A673 (cell line): ENCODE measurements around the gene WDFY3. TPM values are rescaled to one million over a fixed set of nuclear protein-coding genes. Genes with fewer than 3 reads are reported as not detected.

Source experiments
- BruUV-seq: library from RNA; stranded (reverse); fragments of 400-500 nt; replicated peaks from 2 replicates; lab custom pipeline; 2021; lab: Mats Ljungman, UMichigan
- CTCF ChIA-PET: fragments of 300-600 bp; sonication (Branson Sonifier 250); formaldehyde crosslinking; loops from one replicate; lab custom pipeline; 2022; ENCODE audit warnings: antibody characterized with exemption; lab: Charles Lee
- POLR2A ChIA-PET: fragments of 300-600 bp; sonication (Branson Sonifier 250); formaldehyde crosslinking; loops from one replicate; lab custom pipeline; 2022; ENCODE audit warnings: antibody characterized with exemption; ENCODE audit not compliant: low non-redundant PET; lab: Charles Lee
- DNase-seq: peaks from one replicate; pipeline ENCODE4 v3.0.0-alpha.2; 2015; ENCODE audit warnings: low spot score
- H3K27ac ChIP-seq: fragments of 200-600 bp; sonication (generic); 2 replicates; pipeline ENCODE4 v1.5.1; 2016; ENCODE audit warnings: mixed run types, low read depth, mild to moderate bottlenecking, mixed read lengths, antibody characterized with exemption, low read length; ENCODE audit not compliant: poor library complexity, severe bottlenecking
- H3K27me3 ChIP-seq: fragments of 200-600 bp; sonication (generic); replicated peaks from 2 replicates; pipeline ENCODE4 v1.6.1; 2017; ENCODE audit warnings: mixed run types, low read depth, mild to moderate bottlenecking, mixed read lengths, antibody characterized with exemption, low read length; ENCODE audit not compliant: insufficient read depth, poor library complexity
- H3K36me3 ChIP-seq: fragments of 200-600 bp; sonication (generic); 2 replicates; pipeline ENCODE4 v1.6.1; 2016; ENCODE audit warnings: mixed run types, mild to moderate bottlenecking, mixed read lengths, antibody characterized with exemption, low read length; ENCODE audit not compliant: insufficient read depth, poor library complexity, severe bottlenecking
- H3K4me1 ChIP-seq: fragments of 200-600 bp; sonication (generic); 2 replicates; pipeline ENCODE4 v1.6.1; 2017; ENCODE audit warnings: mixed run types, mild to moderate bottlenecking, mixed read lengths, antibody characterized with exemption, low read length; ENCODE audit not compliant: insufficient read depth, poor library complexity, severe bottlenecking
- H3K4me3 ChIP-seq: fragments of 200-600 bp; sonication (generic); 2 replicates; pipeline ENCODE4 v1.5.1; 2016; ENCODE audit warnings: low read depth, mixed run types, mild to moderate bottlenecking, mixed read lengths, low read length; ENCODE audit not compliant: poor library complexity, severe bottlenecking
- H3K9me3 ChIP-seq: fragments of 200-600 bp; sonication (generic); 2 replicates; pipeline ENCODE4 v1.6.1; 2016; ENCODE audit warnings: mixed run types, low read depth, mild to moderate bottlenecking, mixed read lengths, antibody characterized with exemption, low read length; ENCODE audit not compliant: poor library complexity, severe bottlenecking
- CTCF ChIP-seq: fragments of 300-800, 200-600 bp; sonication (generic); conservative IDR thresholded peaks from 2 replicates; pipeline ENCODE4 v1.5.1; 2017; ENCODE audit warnings: low read depth, mild to moderate bottlenecking, antibody characterized with exemption, low read length, moderate library complexity, mixed read lengths
- EZH2 ChIP-seq: fragments of 200-600 bp; sonication (generic); IDR thresholded peaks from 2 replicates; pipeline ENCODE4 v1.6.1; 2017; ENCODE audit warnings: borderline replicate concordance, low read depth, mild to moderate bottlenecking, mixed read lengths, antibody characterized with exemption, low read length; ENCODE audit not compliant: poor library complexity, severe bottlenecking
- intact Hi-C: fragments of 100-400 bp; cut with micrococcal nuclease; formaldehyde crosslinking; loops from one replicate; pipeline ENCODE4 v1.10.0; 2022; ENCODE audit not compliant: unreplicated experiment
- total RNA-seq: library from RNA; stranded (reverse); gene quantifications from 2 replicates; pipeline ENCODE4 v1.2.3, GENCODE V29; 2021

WDFY3 gene
- total RNA-seq, 1 experiment from 2014 or later: 43.4 TPM

DNA sequence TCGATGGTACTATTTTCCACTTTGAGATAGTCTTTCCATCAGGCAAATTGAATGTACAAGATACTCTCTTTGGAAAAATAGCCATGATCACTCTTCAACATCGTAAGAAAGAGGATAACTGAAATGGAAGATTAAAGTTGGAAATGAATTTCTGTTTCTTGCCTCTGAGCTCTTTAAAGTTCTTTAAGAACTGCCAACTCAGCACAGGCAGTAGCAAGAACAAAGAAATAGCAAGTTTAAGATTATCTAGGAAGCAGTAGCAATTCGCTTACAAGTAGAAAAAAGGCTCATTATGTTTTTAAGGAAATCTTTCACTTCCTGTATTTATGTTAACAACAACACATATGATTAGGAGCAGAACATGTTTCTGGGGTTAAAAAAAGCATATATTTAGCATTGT lies 255.9 kb downstream of the WDFY3 start:
- TF ChIP-seq CTCF (no peak), EZH2 (no peak)
- Histone ChIP-seq H3K4me3 (no peak overlapping the region), H3K27ac (no peak overlapping the region), H3K9me3 (no peaks in the 10 kb centered on the region), H3K4me1 (no peaks in the 10 kb centered on the region), H3K36me3 (peaks cover 20% of the 10 kb centered on the region), H3K27me3 (no peaks in the 10 kb centered on the region)
- CTCF ChIA-PET: no interaction called here
- peak; percentile 4 for DNase-seq
- intact Hi-C loops: no loop called here
- POLR2A ChIA-PET: no interaction called here
- no TSS peak for BruUV-seq

- CTCF ChIA-PET: no interaction called here
- Histone ChIP-seq H3K27ac (no peak overlapping the region), H3K4me3 (no peak overlapping the region), H3K36me3 (peaks cover 16% of the 10 kb centered on the region), H3K4me1 (no peaks in the 10 kb centered on the region), H3K27me3 (no peaks in the 10 kb centered on the region), H3K9me3 (no peaks in the 10 kb centered on the region)
- TF ChIP-seq CTCF: no peak
- no peak for TF ChIP-seq EZH2
- DNase-seq: no peak
- POLR2A ChIA-PET: no interaction called here
- intact Hi-C loops: no loop called here
- BruUV-seq: no TSS peak
Measured at GRCh38 chr4:84708406-84709135, 257.9 kb downstream of the WDFY3 start.

DNA sequence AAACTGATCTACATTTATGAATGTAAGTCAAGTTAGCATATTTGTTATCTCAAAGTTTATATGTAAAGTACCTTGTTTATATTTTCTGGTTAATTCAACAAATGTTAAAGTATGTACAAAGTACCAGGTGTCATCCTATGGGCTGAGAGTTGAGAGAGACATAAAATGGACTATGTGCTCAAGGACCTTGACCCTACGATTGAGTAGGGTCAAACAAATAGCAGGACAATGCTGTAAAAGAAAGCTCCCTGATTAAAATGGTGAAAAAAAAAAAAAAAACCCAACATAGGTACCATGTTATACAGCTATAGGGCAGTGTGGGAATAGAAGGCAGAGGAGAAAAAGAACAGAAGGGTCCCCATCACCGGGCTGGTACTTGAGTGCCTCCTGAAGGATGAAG lies 260.2 kb downstream of the WDFY3 start:
- Histone ChIP-seq H3K4me3 (no peak overlapping the region), H3K27me3 (no peaks in the 10 kb centered on the region), H3K9me3 (no peaks in the 10 kb centered on the region), H3K36me3 (peaks cover 18% of the 10 kb centered on the region), H3K27ac (no peak overlapping the region), H3K4me1 (no peaks in the 10 kb centered on the region)
- no peak for DNase-seq
- intact Hi-C loops: no loop called here
- ChIA-PET POLR2A (no interaction called here), CTCF (no interaction called here)
- BruUV-seq: no TSS peak
- no peak for TF ChIP-seq CTCF
- no peak for TF ChIP-seq EZH2
